Measurements from ENCODE around the gene MYO3A. TPM values are rescaled to one million over a fixed set of nuclear protein-coding genes. Genes with fewer than 3 reads are reported as not detected.

MYO3A gene
- total RNA-seq, 2 donors from 2014 or later: not detected

GRCh38 chr10:26214551-26215395, 280.7 kb downstream of the MYO3A start:
- no peak overlapping the region for H3K4me3 Mint-ChIP-seq
- DNase-seq (ENCODE audit: low spot score) (no peak), ATAC-seq (peak in 1 of 2 donors; percentile 16)
- peaks cover 7 to 12% of the 10 kb centered on the region in 2 donors for H3K4me1 Mint-ChIP-seq (ENCODE audit: low read depth in 2 of 2)
- H3K27me3 Mint-ChIP-seq: peaks cover 59 to 67% of the 10 kb centered on the region in 2 donors
- H3K9me3 Mint-ChIP-seq: no peaks in the 10 kb centered on the region
- H3K36me3 Mint-ChIP-seq: peaks cover 4% of the 10 kb centered on the region
- H3K27ac Mint-ChIP-seq: no peak overlapping the region

GRCh38 chr10:26215396-26215934, 281.4 kb downstream of the MYO3A start:
- peaks cover 4% of the 10 kb centered on the region for H3K36me3 Mint-ChIP-seq
- no peaks in the 10 kb centered on the region for H3K9me3 Mint-ChIP-seq
- H3K4me1 Mint-ChIP-seq (ENCODE audit: low read depth in 2 of 2): peaks cover 7 to 12% of the 10 kb centered on the region in 2 donors
- no peak overlapping the region for H3K27ac Mint-ChIP-seq
- no peak overlapping the region for H3K4me3 Mint-ChIP-seq
- ATAC-seq: no peak
- DNase-seq (ENCODE audit: low spot score): no peak
- peaks cover 63 to 74% of the 10 kb centered on the region in 2 donors for H3K27me3 Mint-ChIP-seq

- H3K4me3 Mint-ChIP-seq: peak overlapping the region; percentile 9
- H3K9me3 Mint-ChIP-seq: no peaks in the 10 kb centered on the region
- peaks cover 7 to 12% of the 10 kb centered on the region in 2 donors for H3K4me1 Mint-ChIP-seq (ENCODE audit: low read depth in 2 of 2)
- ATAC-seq: peak; percentile 42 to 53
- peaks cover 63 to 80% of the 10 kb centered on the region in 2 donors for H3K27me3 Mint-ChIP-seq
- no peak overlapping the region for H3K27ac Mint-ChIP-seq
- no peak for DNase-seq (ENCODE audit: low spot score)
- H3K36me3 Mint-ChIP-seq: peaks cover 4% of the 10 kb centered on the region
Observed at GRCh38 chr10:26215935-26216584, 282.0 kb downstream of the MYO3A start.

GRCh38 chr10:26216585-26217395, 282.8 kb downstream of the MYO3A start, which contains the start of gene GAD2:
GAD2 (plus strand) TSS chr10:26216774; CDS start chr10:26216810, 36 bp downstream.
- no peak for ATAC-seq
- Mint-ChIP-seq H3K27ac (no peak within 1 kb of the TSS), H3K36me3 (peaks cover 4% of the 10 kb centered on the region), H3K9me3 (no peaks in the 10 kb centered on the region), H3K27me3 (peaks cover 67 to 87% of the 10 kb centered on the region in 2 donors), H3K4me1 (ENCODE audit: low read depth in 2 of 2) (peaks cover 7 to 12% of the 10 kb centered on the region in 2 donors), H3K4me3 (peak within 1 kb of the TSS; percentile 9)
- DNase-seq (ENCODE audit: low spot score): no peak

GRCh38 chr10:26217396-26218086, 283.5 kb downstream of the MYO3A start:
- no peak for ATAC-seq

GRCh38 chr10:26219676-26220075, 285.6 kb downstream of the MYO3A start:
- Mint-ChIP-seq H3K9me3 (no peaks in the 10 kb centered on the region), H3K27me3 (peaks cover 66 to 86% of the 10 kb centered on the region in 2 donors), H3K27ac (no peak overlapping the region), H3K4me3 (no peak overlapping the region), H3K36me3 (peaks cover 4% of the 10 kb centered on the region), H3K4me1 (ENCODE audit: low read depth in 2 of 2) (peaks cover 7 to 12% of the 10 kb centered on the region in 2 donors)
- no peak for ATAC-seq
- no peak for DNase-seq (ENCODE audit: low spot score)

More at GRCh38 chr10:26217396-26218086, 283.5 kb downstream of the MYO3A start:
- DNase-seq (ENCODE audit: low spot score): no peak
- H3K36me3 Mint-ChIP-seq: peaks cover 4% of the 10 kb centered on the region
- H3K27me3 Mint-ChIP-seq: peaks cover 70 to 87% of the 10 kb centered on the region in 2 donors
- peaks cover 7 to 12% of the 10 kb centered on the region in 2 donors for H3K4me1 Mint-ChIP-seq (ENCODE audit: low read depth in 2 of 2)
- H3K4me3 Mint-ChIP-seq: no peak overlapping the region
- H3K9me3 Mint-ChIP-seq: no peaks in the 10 kb centered on the region
- no peak overlapping the region for H3K27ac Mint-ChIP-seq

- H3K36me3 Mint-ChIP-seq: peaks cover 4% of the 10 kb centered on the region
- no peak overlapping the region for H3K27ac Mint-ChIP-seq
- H3K27me3 Mint-ChIP-seq: peaks cover 61 to 86% of the 10 kb centered on the region in 2 donors
- H3K4me1 Mint-ChIP-seq (ENCODE audit: low read depth in 2 of 2): peaks cover under 1 to 7% of the 10 kb centered on the region in 2 donors
- no peaks in the 10 kb centered on the region for H3K9me3 Mint-ChIP-seq
- ATAC-seq (no peak), DNase-seq (ENCODE audit: low spot score) (no peak)
- no peak overlapping the region for H3K4me3 Mint-ChIP-seq
Observed at GRCh38 chr10:26220901-26221300, 286.9 kb downstream of the MYO3A start.

- H3K27ac Mint-ChIP-seq: no peak overlapping the region
- H3K9me3 Mint-ChIP-seq: no peaks in the 10 kb centered on the region
- ATAC-seq (no peak), DNase-seq (ENCODE audit: low spot score) (no peak)
- H3K4me3 Mint-ChIP-seq: no peak overlapping the region
- peaks cover 4% of the 10 kb centered on the region for H3K36me3 Mint-ChIP-seq
- H3K4me1 Mint-ChIP-seq (ENCODE audit: low read depth in 2 of 2): peaks cover 0 to 4% of the 10 kb centered on the region in 2 donors
- H3K27me3 Mint-ChIP-seq: peaks cover 58 to 79% of the 10 kb centered on the region in 2 donors
Observed at GRCh38 chr10:26221541-26221940, 287.5 kb downstream of the MYO3A start.

- no peak for ATAC-seq
- H3K27ac Mint-ChIP-seq: no peak overlapping the region
- no peak for DNase-seq (ENCODE audit: low spot score)
- no peaks in the 10 kb centered on the region for H3K9me3 Mint-ChIP-seq
- H3K36me3 Mint-ChIP-seq: peaks cover 4% of the 10 kb centered on the region
- H3K27me3 Mint-ChIP-seq: peaks cover 48 to 70% of the 10 kb centered on the region in 2 donors
- H3K4me1 Mint-ChIP-seq (ENCODE audit: low read depth in 2 of 2): peaks cover 0 to 4% of the 10 kb centered on the region in 2 donors
- H3K4me3 Mint-ChIP-seq: no peak overlapping the region
Observed at GRCh38 chr10:26222563-26222962, 288.5 kb downstream of the MYO3A start.

GRCh38 chr10:26225322-26225721, 291.3 kb downstream of the MYO3A start:
- H3K4me1 Mint-ChIP-seq (ENCODE audit: low read depth in 2 of 2): no peaks in the 10 kb centered on the region
- no peaks in the 10 kb centered on the region for H3K9me3 Mint-ChIP-seq
- H3K27ac Mint-ChIP-seq: no peak overlapping the region
- no peaks in the 10 kb centered on the region for H3K36me3 Mint-ChIP-seq
- ATAC-seq (no peak), DNase-seq (ENCODE audit: low spot score) (no peak)
- H3K27me3 Mint-ChIP-seq: peaks cover 31 to 52% of the 10 kb centered on the region in 2 donors
- no peak overlapping the region for H3K4me3 Mint-ChIP-seq

- H3K4me3 Mint-ChIP-seq: no peak overlapping the region
- peaks cover 18 to 35% of the 10 kb centered on the region in 2 donors for H3K27me3 Mint-ChIP-seq
- no peaks in the 10 kb centered on the region for H3K4me1 Mint-ChIP-seq (ENCODE audit: low read depth in 2 of 2)
- ATAC-seq (no peak), DNase-seq (ENCODE audit: low spot score) (no peak)
- H3K27ac Mint-ChIP-seq: no peak overlapping the region
- no peaks in the 10 kb centered on the region for H3K36me3 Mint-ChIP-seq
- H3K9me3 Mint-ChIP-seq: no peaks in the 10 kb centered on the region
Observed at GRCh38 chr10:26227786-26228185, 293.8 kb downstream of the MYO3A start.

GRCh38 chr10:26232174-26232573, 298.1 kb downstream of the MYO3A start:
- H3K4me1 Mint-ChIP-seq (ENCODE audit: low read depth in 2 of 2): no peaks in the 10 kb centered on the region
- DNase-seq (ENCODE audit: low spot score): no peak
- no peak overlapping the region for H3K4me3 Mint-ChIP-seq
- no peaks in the 10 kb centered on the region for H3K9me3 Mint-ChIP-seq
- ATAC-seq: no peak
- H3K36me3 Mint-ChIP-seq: no peaks in the 10 kb centered on the region
- H3K27ac Mint-ChIP-seq: no peak overlapping the region
- peaks cover 7 to 22% of the 10 kb centered on the region in 2 donors for H3K27me3 Mint-ChIP-seq

GRCh38 chr10:26235761-26236160, 301.7 kb downstream of the MYO3A start:
- Mint-ChIP-seq H3K27me3 (peaks cover 22 to 38% of the 10 kb centered on the region in 2 donors), H3K4me3 (no peak overlapping the region)

More at GRCh38 chr10:26235761-26236160, 301.7 kb downstream of the MYO3A start:
- no peak for ATAC-seq
- DNase-seq (ENCODE audit: low spot score): no peak
- Mint-ChIP-seq H3K36me3 (no peaks in the 10 kb centered on the region), H3K27ac (no peak overlapping the region), H3K9me3 (no peaks in the 10 kb centered on the region), H3K4me1 (ENCODE audit: low read depth in 2 of 2) (no peaks in the 10 kb centered on the region)

Data from natural killer cell treated with Interleukin-12 subunit alpha and Interleukin-12 subunit beta and Interleukin-15 and Interleukin-18, amount 100 ng/mL, for 72 hours (primary cell).